ENCODE measurements around the gene RPL29. TPM values are rescaled to one million over a fixed set of nuclear protein-coding genes. Genes with fewer than 3 reads are reported as not detected.

The RPL29 gene
- total and polyA plus RNA-seq, 2 of the 8 experiments (the other 6 are each of a cell fraction or from before 2014, with no cell fraction given): 1,467 to 2,660 TPM

GRCh38 chr3:52036222-52036694 lies 40.6 kb upstream of the RPL29 start (continued):
- TF ChIP-seq NANOG (IDR thresholded peaks at IDR 0.05; ENCODE audit: insufficient read depth, low read depth, low read length, poor library complexity, severe bottlenecking): no peak
